IPS-18c (cell line): ENCODE results near the gene COL23A1.
"Not testable (repeated sequence)": the region's sequence is repeated elsewhere in the genome, so short reads cannot be mapped to it uniquely, and the experiment has no call there.

Experiments
- H3K4me3 ChIP-seq: 2 replicates; pipeline ENCODE4 v1.7.0; 2013; ENCODE audit warnings: low read depth, mild to moderate bottlenecking, low read length, moderate library complexity; ENCODE audit not compliant: insufficient read depth
- H3K9me3 ChIP-seq: one replicate; pipeline ENCODE4 v1.6.1; 2013; ENCODE audit warnings: mild to moderate bottlenecking, low read length, moderate library complexity; ENCODE audit not compliant: control insufficient read depth, insufficient read depth

COL23A1 gene

DNA sequence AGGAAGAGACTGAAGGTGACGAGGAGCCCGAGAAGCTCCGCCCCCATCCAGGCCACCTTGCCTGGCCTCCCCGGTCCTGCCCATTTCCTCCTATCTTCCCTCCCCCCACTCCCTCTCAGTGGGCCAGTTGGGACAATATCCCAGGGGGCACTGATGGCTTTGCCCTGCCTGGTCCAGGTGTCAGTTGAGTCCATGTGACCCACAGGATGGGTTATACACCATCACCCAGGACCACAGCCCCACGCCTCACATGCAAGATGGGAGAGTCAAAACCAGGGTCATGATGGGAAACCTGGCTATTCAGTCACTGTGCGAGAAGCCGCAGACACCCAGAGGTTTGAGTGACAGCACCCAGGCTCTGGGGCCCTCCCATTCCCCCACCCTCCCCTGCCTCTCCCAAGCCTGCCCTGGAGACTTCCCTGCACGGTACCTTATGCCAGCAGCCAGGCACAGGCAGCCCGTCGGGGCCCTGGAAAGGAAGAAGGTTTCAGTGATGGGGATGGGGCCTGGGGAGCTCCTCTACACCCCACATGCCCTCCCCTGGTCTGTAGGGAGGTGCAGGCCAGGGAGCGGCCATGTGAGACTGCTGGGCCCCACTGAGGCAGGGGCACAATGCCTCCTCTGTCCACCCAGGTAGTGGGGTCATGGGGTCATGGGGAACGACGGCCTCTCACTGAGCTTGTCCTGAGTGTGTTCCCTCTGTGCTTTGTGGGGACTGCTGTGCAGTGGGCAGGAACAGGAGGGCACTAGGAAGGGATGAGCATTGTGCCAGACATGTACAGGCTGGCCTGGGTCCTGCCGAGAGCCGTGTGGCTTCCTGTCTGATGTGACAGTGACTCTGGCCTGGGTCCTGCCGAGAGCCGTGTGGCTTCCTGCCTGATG is 351.2 kb downstream of the COL23A1 start:
- Histone ChIP-seq H3K9me3 (no peaks in the 10 kb centered on the region), H3K4me3 (no peak overlapping the region)

DNA sequence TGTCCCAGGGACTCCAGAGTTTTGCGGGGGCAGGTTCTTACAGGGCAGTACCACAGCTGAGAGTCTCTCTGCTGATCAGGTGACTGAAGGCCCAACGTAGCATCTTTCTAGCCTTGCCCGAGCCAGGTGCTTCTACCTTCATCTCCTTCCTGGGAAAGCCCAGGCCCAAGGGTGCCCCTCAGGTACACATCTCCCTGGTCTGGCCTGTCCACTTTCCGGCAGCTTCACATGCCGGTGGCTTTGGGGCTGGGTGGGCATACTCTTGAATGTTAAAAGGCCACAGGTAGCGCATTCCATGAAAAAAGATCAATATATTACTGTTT is 351.9 kb downstream of the COL23A1 start:
- Histone ChIP-seq H3K4me3 (no peak overlapping the region), H3K9me3 (no peaks in the 10 kb centered on the region)

GRCh38 chr5:178237431-178238312 is 352.5 kb downstream of the COL23A1 start:
- Histone ChIP-seq H3K4me3 (no peak overlapping the region), H3K9me3 (no peaks in the 10 kb centered on the region)

- H3K4me3 ChIP-seq: no peak overlapping the region
- no peaks in the 10 kb centered on the region for H3K9me3 ChIP-seq
Observed at GRCh38 chr5:178236679-178237078, 353.5 kb downstream of the COL23A1 start.

DNA sequence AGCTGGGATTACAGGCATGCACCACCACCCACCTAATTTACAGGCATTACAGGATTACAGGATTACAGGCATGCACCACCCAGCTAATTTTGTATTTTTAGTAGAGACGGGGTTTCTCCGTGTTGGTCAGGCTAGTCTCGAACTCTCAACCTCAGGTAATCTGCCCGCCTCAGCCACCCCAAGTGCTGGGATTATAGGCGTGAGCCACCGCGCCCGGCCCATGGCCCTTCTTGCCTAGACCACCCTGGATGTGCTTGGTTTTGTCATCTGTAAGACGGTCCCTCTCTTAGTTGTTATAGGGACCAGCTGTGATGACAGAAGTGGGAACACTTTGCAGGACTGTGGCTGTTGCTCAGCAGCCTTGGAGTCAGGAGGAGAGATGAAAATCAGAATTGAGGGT is 354.1 kb downstream of the COL23A1 start:
- H3K9me3 ChIP-seq: no peaks in the 10 kb centered on the region
- no peak overlapping the region for H3K4me3 ChIP-seq

- no peaks in the 10 kb centered on the region for H3K9me3 ChIP-seq
- H3K4me3 ChIP-seq: no peak overlapping the region
Observed at GRCh38 chr5:178235588-178235974, 354.6 kb downstream of the COL23A1 start.

GRCh38 chr5:178234750-178235587 is 355.2 kb downstream of the COL23A1 start:
- Histone ChIP-seq H3K4me3 (no peak overlapping the region), H3K9me3 (no peaks in the 10 kb centered on the region)

- no peak overlapping the region for H3K4me3 ChIP-seq
Observed at GRCh38 chr5:178234121-178234749, 356.0 kb downstream of the COL23A1 start.

DNA sequence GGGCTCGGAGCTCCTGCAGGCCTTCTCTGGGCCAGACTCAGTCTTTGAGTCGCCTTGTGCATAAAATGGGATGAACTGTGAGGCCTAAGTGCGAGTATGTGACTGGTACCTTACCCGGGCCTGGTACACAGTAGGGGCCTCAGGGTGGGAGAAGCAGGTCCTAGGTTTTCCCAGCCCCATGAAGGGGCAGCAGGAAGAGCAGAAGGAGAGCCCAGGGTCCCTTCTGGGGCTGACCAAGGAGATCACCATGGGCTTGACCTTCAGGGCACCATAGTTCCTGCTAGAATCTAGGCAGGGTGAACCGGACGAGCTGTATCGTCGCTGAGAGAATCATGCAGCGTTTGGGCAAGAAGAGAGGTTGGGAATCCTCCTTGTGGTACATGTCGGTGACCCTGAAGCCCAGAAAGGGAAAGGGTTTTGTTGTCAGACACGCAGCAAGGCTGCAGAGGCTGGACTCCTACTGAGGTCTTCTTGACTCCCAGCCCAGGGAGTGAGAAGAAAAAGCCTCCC is 357.2 kb downstream of the COL23A1 start:
- peak overlapping the region; percentile 60; the same call in 1 of the 2 replicates for H3K4me3 ChIP-seq
- no peaks in the 10 kb centered on the region for H3K9me3 ChIP-seq

More at GRCh38 chr5:178234121-178234749, 356.0 kb downstream of the COL23A1 start:
- no peaks in the 10 kb centered on the region for H3K9me3 ChIP-seq

DNA sequence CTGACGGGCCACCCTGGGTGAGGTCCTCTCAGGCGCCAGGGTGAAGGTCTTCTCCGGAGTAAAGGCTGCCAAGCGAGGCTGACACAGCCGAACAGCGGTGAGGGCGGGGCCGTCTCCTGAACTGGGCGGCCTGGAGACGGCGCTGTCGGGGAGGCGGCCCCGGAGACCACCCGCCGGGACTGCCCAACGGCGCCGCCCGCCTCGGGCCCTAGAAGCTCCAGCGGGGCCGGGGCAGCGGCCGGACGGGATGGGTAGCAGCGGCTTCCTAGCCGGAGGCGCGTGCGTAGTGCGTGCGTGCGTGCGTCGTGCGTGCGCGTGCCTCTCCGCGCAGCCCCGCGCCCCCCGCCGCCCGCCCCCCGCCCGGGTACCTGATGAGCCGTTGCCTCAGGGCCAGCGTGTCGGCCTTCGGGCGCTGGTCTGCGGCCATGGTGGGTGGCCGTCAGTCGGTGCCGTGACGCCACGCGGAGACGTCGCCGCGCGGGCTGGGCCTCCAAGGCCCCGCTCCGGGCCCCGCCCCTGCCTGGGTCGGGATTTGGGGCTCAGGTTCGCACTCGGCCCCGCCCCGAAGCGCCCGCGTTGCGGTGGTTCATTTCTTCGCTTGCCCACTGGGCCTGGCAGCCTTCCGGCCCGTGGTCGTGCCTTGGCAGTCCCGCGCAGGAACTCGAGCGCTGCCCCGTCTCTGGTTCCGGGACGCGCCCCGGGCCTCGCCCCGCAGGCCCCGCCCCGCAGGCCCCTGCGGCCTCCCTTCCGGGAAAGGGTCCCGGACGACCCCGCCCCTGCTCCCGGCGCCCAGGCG is 357.9 kb downstream of the COL23A1 start, which contains the start of gene PHYKPL:
Gene PHYKPL, minus strand, starts transcription at position 679 of the 796 bp plus-strand sequence. Its CDS starts 252 bp downstream, at position 427.
- no peaks in the 10 kb centered on the region for H3K9me3 ChIP-seq
- H3K4me3 ChIP-seq: peak within 1 kb of the TSS; percentile 60

DNA sequence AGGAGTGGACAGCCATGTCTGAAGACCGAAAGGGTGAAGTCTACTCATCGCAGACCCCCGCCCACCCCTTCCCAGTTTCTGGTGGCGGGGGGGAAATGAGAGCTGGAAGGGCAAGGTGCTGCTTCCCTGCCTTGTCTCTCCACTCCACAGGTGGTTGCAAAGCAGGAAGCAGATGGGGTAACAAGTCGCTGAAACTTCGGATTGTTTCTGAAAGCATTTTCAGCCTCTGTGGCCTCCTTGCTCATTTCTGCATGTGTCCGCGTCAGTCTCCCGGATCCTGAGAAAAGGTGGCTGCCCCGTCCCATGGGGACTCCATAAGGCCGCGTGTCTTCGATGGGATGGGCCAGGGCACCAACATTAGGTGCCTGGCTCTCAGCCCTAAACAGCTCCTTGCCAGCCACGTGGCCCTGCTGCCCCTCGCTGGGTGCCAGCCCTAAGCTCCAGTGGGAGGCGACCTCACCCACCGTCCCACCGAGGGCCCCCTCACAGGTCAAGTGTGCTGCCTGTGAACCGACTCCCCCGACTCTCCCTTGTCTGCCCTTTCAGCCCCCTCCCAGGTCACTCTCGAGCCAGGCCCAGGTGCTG is 358.6 kb downstream of the COL23A1 start:
- no peaks in the 10 kb centered on the region for H3K9me3 ChIP-seq
- peak overlapping the region; percentile 60 for H3K4me3 ChIP-seq

DNA sequence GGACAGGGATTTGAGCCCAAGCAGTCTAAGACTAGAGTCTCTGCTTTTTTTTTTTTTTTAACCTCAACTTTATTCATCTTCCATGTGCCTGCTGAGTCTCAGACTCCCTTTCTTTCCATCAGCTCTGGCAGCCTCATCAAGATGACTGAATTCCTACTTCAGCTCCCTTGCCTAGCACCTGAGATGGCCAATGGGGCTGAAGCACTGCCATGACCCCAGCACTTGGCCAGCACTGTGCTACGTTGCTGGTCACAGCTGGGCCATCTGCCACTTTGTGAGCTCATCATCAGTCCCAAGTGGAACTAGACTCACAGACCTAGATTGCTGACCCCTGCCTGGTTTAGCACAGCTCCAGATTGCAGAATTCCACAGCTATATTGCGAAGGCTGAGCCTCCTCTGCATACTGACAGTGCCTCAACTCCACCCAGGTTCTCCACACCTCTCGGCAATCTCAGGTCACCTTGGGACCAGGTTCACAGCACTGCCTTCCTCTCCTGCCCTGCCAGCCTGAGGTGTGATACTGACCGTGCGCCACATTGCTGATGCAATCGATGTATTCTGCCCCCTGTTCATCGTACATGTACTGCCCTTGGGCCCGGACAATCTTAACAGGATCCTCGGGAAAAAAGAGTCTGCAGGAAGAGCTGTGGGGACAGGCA is 359.2 kb downstream of the COL23A1 start:
- no peaks in the 10 kb centered on the region for H3K9me3 ChIP-seq
- peak overlapping the region; percentile 60 for H3K4me3 ChIP-seq

DNA sequence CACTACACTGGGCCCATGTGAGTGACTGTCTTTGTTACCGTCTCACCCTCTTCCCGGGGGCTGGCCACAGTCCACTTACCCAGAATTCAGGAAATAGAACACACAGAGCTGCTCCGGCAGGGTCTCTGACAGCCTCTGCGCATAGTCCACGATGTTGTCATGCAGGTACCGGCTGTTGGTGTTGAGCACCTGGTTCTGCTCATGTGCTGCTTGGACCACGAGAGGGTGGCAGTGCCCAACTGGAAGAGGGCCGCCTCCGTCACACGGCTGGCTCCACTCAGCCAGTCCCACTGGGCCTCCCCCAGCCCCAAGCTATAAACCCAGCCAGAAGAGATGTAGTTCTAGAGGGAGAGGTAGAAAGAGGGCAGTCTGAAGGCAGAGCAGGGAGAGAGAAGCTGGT is 360.3 kb downstream of the COL23A1 start:
- Histone ChIP-seq H3K4me3 (no peak overlapping the region), H3K9me3 (no peaks in the 10 kb centered on the region)

DNA sequence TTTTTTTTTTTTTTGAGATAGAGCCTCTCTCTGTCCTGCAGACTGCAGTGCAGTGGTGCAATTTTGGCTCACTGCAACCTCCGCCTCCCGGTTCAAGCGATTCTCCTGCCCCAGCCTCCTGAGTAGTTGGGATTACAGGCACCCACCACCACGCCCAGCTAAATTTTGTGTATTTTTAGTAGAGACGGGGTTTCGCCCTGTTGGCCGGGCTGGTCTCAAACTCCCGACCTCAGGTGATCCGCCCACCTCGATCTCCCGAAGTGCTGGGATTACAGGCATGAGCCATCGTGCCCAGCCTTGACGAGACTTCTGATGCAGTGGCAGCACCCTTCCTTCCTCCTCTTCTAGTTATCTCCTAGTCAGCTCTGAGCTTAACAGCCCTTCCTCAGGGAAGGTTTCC is 361.1 kb downstream of the COL23A1 start:
- not testable (repeated sequence) for H3K4me3 ChIP-seq, H3K9me3 ChIP-seq

- H3K4me3 ChIP-seq: no peak overlapping the region
- H3K9me3 ChIP-seq: no peaks in the 10 kb centered on the region
Observed at GRCh38 chr5:178228609-178229008, 361.6 kb downstream of the COL23A1 start.
